HL-60 (cell line): ENCODE data around the gene COL23A1.

Source experiments
- CTCF ChIP-seq: IDR thresholded peaks from one replicate; pipeline ENCODE4 v1.5.1; 2011; ENCODE audit warnings: low read length, control low read depth, inconsistent platforms; ENCODE audit not compliant: insufficient read depth
- GABPA ChIP-seq: IDR thresholded peaks from 2 replicates; pipeline ENCODE4 v1.6.1; 2012; ENCODE audit warnings: low read depth
- POLR2AphosphoS5 ChIP-seq: IDR thresholded peaks from 2 replicates; pipeline ENCODE4 v1.6.1; 2012; ENCODE audit warnings: low read depth
- REST ChIP-seq: IDR thresholded peaks from 2 replicates; pipeline ENCODE4 v1.6.1; 2012; ENCODE audit warnings: low read depth; ENCODE audit not compliant: insufficient replicate concordance
- SPI1 ChIP-seq: IDR thresholded peaks from 2 replicates; pipeline ENCODE4 v1.6.1; 2012; ENCODE audit warnings: low read depth, mild to moderate bottlenecking, borderline replicate concordance

GRCh38 chr5:178605788-178606187 lies 15.6 kb upstream of the COL23A1 start:
- TF ChIP-seq CTCF: no peak
- no peak for TF ChIP-seq GABPA
- no peak for TF ChIP-seq POLR2AphosphoS5
- no peak for TF ChIP-seq REST
- no peak for TF ChIP-seq SPI1
